NCI-H2196 (cell line): Measurements from ENCODE around the gene TSFM.
A peak's percentile ranks its signal among the peaks of the same experiment; 100 is the strongest.

ENCODE experiments used
- DNase-seq: peaks from one replicate; lab custom pipeline; 2025; ENCODE audit not compliant: unreplicated experiment; lab: John Stamatoyannopoulos, UW

The TSFM gene

GRCh38 chr12:57833672-57834071, 51.1 kb downstream of the TSFM start:
- DNase-seq = no peak

- peak; percentile 17 for DNase-seq
These were observed 51.7 kb downstream of the TSFM start for GRCh38 chr12:57834086-57834876.

DNA sequence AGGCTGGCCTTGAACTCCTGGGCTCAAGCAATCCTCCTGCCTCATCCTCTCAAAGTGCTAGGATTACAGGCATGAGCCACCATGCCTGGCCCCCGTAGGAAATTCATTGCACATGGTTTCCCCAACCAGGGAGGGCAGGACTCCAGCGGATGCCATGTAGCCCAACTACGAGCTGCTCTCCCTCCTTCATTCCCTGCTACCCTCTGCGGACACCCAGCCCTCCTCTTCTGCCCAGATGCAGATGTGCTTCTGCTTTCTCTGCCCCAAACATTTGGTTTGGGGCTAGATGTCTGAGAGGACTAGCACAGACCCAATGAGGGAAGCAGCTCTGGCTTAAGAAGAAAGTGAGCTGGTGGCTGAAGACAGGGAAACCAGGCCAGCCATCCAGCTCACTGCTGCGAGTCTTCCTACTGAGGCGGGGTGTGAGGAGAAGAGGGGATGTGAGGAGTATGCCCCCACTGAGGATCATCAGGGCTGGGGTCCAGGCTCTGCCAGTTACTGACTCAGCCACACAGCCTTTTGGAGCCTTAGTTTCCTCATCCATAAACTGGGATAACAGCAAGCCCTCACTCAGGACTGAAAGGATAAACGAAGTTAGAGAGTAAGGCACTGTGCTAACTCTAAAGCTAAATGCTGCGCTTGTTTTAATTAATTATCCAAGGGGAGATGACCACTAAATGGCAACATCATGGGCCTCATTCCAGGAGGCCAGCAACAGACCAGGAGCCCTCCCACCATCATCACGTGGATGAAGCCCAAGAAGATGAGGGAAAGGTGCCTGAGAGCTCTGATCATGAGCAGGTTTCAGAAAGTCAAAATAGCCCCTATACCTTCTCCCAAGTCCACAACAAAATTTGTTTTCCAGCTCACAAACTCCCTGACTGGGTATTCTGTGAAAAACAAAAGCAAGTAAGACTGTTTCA, 53.0 kb downstream of the TSFM start:
- DNase-seq = no peak

GRCh38 chr12:57836442-57837375, 54.1 kb downstream of the TSFM start:
- DNase-seq = peak; percentile 79

- DNase-seq = peak; percentile 60
These were observed 55.4 kb downstream of the TSFM start for GRCh38 chr12:57837864-57838562.

DNA sequence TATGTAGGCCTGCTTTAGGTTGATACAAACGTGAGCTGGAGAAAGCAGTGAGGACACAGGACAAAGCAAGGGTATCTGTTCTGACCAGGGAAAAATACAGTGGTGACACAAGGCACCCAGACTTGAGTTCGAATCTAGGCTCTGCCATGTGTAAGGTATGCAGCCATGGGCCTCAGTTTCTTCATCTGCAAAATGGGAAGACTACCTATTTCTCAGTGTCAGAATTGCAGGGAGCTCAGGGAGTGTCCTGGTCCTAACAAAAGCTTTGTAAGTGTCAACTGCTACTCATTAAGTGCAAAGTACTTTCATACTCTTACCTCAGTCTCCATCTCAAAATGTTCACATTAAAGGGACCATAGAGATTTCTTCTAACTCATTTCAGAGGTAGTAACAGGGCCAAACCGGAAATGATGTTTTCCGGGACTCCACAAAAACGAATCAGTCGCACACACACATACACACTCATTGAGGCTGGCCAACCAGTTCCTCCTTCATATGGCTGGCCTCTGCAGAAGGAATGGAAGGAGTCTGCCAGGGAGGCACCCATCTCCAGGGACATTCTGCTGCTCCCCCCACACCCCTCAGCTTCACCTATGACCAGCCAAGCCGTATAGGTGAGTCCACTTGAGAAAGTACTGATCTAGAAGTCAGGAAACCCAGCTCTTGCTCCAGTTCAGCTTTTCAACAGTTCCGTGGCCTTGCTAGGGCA, 56.2 kb downstream of the TSFM start:
- no peak for DNase-seq

DNA sequence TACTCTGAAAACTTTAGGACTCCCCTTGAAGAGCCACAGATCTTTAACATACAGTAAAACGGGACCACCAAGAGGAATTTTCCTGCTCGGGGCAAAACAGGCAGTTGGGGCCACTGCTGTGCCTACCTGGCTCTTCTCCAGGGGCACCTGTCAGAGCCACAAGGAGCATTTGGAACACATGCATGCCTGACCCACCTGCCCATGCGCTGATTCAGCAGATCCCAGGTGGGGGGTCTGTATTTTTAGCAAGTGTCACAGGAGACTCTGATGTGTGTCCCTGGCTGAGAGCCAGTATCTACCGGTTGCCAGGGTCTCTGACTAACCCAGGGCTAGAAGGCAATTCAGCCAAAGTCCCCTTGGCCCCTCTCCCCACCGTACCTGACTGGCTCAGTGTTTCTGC, 57.4 kb downstream of the TSFM start:
- DNase-seq = no peak

- DNase-seq = peak; percentile 70
These were observed 58.1 kb downstream of the TSFM start for GRCh38 chr12:57840726-57841125.

GRCh38 chr12:57841445-57841844, 58.9 kb downstream of the TSFM start:
- no peak for DNase-seq

DNA sequence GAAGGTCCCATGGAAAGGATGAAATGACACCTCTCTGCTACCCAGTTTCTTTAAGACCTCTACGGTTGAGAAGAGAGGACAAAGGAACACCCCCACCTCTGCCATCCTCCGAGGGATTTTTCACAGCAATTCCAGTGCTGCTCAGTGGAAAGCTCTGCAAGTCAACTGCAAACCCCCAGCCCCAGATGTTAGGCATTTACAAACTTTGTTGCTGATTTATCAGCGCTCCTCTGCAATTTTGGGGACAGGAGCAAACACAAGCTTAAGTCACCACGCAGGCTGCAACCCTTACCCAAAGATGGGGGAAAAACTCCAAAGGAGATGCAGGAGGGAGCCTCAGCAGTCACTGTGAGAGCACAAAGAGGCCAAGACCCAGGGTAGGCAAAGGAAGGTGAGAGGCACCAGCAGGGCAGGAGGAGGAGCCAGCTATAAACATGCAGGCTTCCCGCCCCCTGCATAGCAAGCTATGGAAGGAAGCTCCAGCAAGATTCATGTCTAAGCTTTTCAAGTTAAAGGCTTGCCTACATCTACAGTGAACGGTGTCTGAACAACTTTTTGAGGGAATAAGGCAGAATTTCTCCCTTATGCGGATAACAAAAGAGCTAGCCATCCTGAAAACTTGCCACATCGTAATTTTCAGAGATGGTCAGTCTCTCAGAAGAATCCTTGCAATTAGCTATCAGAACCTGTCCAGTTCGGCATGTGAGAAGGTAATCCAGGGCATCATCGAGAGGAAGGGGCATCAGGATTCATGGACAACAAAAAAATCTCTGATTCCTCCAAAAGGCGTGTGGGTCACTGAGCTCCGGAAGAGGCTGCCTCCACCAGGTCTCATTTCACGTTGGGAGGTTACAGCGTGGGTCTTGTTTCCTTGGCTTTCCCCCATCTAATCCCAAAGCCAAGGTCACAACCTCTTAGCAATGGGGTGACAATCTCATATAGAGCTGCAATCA, 60.0 kb downstream of the TSFM start:
- peak; percentile 10 for DNase-seq

DNA sequence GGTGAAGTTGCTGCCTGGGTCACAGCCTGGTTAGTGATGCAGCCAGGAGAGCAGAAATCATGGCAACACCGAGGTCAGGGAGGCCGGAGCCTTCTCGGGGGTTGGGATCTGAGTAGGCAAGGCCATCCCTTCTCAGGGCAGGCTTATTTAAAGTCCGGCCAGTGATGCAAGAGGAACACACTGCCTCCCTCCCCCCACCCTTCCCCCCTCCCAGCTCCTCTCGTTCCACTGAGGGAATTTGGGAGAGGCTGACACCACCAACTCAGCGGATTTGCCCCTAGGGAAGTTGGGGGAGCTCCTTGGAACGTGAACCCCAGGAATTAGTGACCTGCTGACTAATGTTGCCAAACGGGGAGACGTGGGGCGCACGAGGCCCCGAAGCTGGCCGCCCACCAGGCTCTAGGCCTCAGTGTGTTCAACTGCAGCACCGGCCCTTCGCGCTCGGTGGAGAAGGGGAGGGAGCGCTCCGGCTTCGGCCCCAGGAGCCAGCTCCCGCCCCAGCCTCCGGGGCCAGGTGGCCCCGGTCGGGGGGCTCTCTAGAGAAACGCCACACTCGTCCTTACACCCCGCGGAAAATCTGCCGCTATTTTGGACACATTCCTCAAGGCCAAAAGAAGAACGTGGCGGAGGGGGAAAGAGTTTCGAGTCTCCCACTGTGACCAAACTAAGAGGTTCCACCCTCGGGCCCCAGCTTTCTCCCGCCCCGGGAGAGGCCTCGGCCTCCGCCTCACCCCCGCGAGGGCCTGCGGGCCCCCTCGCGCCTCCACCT, 62.3 kb downstream of the TSFM start:
- DNase-seq = no peak

- DNase-seq = peak; percentile 31
These were observed 63.1 kb downstream of the TSFM start for GRCh38 chr12:57845478-57846284.

DNA sequence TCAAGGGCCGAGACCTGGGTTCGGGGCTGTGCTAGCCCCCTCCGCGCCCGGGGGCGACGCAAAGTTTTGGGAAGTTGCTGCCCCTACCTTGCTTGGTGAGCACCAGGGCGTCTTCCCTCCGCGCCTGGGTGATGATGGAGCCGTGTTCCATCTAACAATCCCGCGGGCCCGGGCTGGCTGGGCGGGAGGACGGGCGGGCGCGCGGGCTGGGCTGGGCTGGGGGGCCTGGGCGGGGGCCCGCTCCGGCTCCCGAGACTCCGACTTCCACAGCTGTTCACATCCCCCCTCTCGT, 63.6 kb downstream of the TSFM start:
- no peak for DNase-seq

DNA sequence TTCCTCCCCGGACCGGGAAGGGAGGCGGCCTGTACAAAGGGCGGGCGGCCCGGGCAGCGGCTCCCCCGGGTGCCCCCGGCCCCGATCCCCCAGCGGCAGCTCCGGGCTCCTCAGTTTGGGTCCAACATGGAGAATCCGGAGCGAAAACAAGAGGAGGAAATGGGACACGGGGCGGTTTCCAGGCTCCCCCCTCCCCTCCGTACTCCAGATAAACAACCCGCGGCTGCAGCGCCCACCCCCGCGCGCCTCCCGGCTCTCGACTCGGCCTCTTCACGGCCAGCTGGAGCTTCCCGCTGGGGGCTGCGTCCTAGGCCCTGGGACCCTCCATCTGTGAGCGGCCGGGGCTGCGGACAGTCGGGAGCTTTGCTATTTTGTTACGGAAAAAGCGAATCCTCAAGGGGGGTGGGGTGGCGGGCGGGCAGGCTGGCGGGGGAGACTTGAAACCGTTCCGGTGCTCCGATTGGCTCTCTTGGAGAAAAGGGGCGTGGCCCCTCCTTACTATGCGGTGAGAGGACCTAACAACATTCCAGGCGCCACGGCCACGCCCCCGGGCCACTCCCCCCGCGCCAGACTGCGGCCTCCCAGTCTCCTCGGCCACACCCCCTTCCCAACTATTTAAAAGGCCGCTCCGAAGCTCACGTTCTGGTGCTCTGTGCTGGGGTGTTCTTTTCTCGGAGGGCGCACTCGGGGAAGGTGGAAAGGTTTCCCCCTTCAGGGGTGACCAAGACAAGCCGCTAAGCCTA, 64.2 kb downstream of the TSFM start, which contains the start of gene CTDSP2:
Gene CTDSP2, minus strand, starts transcription at position 153 of the 743 bp plus-strand sequence. CDS start 294 bp downstream, outside the sequence.
- peak; percentile 97 for DNase-seq
